GM12878 (cell line): ENCODE data around the gene ARPC1A. TPM values are rescaled to one million over a fixed set of nuclear protein-coding genes. Genes with fewer than 3 reads are reported as not detected.

Source experiments
- ATAC-seq: fragments of 200-7000 bp; cut with Tn5 transposase; 3 replicates; pipeline ENCODE4 v1.9.1; 2020; ENCODE audit warnings: mild to moderate bottlenecking, moderate library complexity
- BruUV-seq: library from RNA; stranded (reverse); fragments of 400-500 nt; replicated peaks from 2 replicates; lab custom pipeline; 2021; lab: Mats Ljungman, UMichigan
- CTCF ChIA-PET: fragments of 300-600 bp; sonication (Branson Sonifier 250); formaldehyde crosslinking; extraction: SDS; loops from one replicate; lab custom pipeline; 2021; ENCODE audit warnings: inconsistent platforms; lab: Yijun Ruan, JAX
- POLR2A ChIA-PET: fragments of 350-600 bp; formaldehyde crosslinking; extraction: SDS; loops from one replicate; lab custom pipeline; 2021; ENCODE audit warnings: inconsistent platforms; lab: Charles Lee
- RAD21 ChIA-PET: fragments of 300-600 bp; sonication (Branson Sonifier 250); formaldehyde crosslinking; loops from one replicate; lab custom pipeline; 2023; ENCODE audit warnings: antibody characterized with exemption; ENCODE audit not compliant: unreplicated experiment; lab: Charles Lee
- SMC1A ChIA-PET: fragments of 300-600 bp; sonication (Branson Sonifier 250); formaldehyde crosslinking; loops from one replicate; lab custom pipeline; 2023; ENCODE audit not compliant: unreplicated experiment, uncharacterized antibody; lab: Charles Lee
- DNase-seq: peaks from one replicate; pipeline ENCODE4 v3.0.0-alpha.2; 2011; ENCODE audit warnings: low read depth, low spot score
- FAIRE-seq: peaks from 3 replicates; lab custom pipeline; 2011; peaks lifted over from hg19 to GRCh38; lab: Jason Lieb, UNC
- H2AFZ ChIP-seq: 2 replicates; pipeline ENCODE4 v1.6.0; 2011; ENCODE audit warnings: low read depth, low read length, control low read depth; ENCODE audit not compliant: control insufficient read depth
- H3K27ac ChIP-seq: 2 replicates; pipeline ENCODE4 v1.5.1; 2011; ENCODE audit warnings: control low read depth; ENCODE audit not compliant: control insufficient read depth, insufficient read depth
- H3K27me3 ChIP-seq, 2 experiments: replicated peaks in 1 of 2; 2 replicates each; pipeline versions ENCODE4 v1.6.0 to v1.6.1; 2011; ENCODE audit warnings: low read length in 1 of 2; ENCODE audit not compliant: control insufficient read depth in 2 of 2, insufficient read depth in 2 of 2
- H3K36me3 ChIP-seq, 2 experiments: 2 replicates each; pipeline ENCODE4 v1.5.1; 2011; ENCODE audit warnings: low read length in 1 of 2; ENCODE audit not compliant: control insufficient read depth in 2 of 2, insufficient read depth in 2 of 2
- H3K4me1 ChIP-seq: 2 replicates; pipeline ENCODE4 v1.6.1; 2011; ENCODE audit warnings: mild to moderate bottlenecking, low read length, moderate library complexity, mixed read lengths; ENCODE audit not compliant: control insufficient read depth, insufficient read depth
- H3K4me2 ChIP-seq: 2 replicates; pipeline ENCODE4 v1.6.0; 2011; ENCODE audit warnings: control low read depth; ENCODE audit not compliant: control insufficient read depth, insufficient read depth
- H3K4me3 ChIP-seq: fragments of 200-600 bp; sonication (generic); 2 replicates; pipeline ENCODE4 v1.5.1; 2016
- H3K79me2 ChIP-seq: 2 replicates; pipeline ENCODE4 v1.6.0; 2011; ENCODE audit warnings: low read length; ENCODE audit not compliant: control insufficient read depth, insufficient read depth
- H3K9ac ChIP-seq: 2 replicates; pipeline ENCODE4 v1.8.0; 2011; ENCODE audit warnings: low read length, control low read depth, mixed read lengths; ENCODE audit not compliant: control insufficient read depth, insufficient read depth
- H3K9me3 ChIP-seq: replicated peaks from 3 replicates; pipeline ENCODE4 v1.5.1; 2011; ENCODE audit warnings: mild to moderate bottlenecking, low read length; ENCODE audit not compliant: control insufficient read depth, insufficient read depth
- H4K20me1 ChIP-seq: 2 replicates; pipeline ENCODE4 v1.6.0; 2011; ENCODE audit not compliant: control insufficient read depth, insufficient read depth
- ATF2 ChIP-seq: IDR thresholded peaks from 2 replicates; pipeline ENCODE4 v1.6.1; 2012; ENCODE audit warnings: low read length, inconsistent platforms
- BACH1 ChIP-seq: fragments of 450-650 bp; IDR thresholded peaks from 2 replicates; pipeline ENCODE4 v1.6.1; 2017; ENCODE audit warnings: mild to moderate bottlenecking, borderline replicate concordance
- EZH2 ChIP-seq: IDR thresholded peaks from 2 replicates; pipeline ENCODE4 v1.6.1; 2012; ENCODE audit warnings: low read depth, mild to moderate bottlenecking, control low read depth, inconsistent platforms, low read length, borderline replicate concordance; ENCODE audit not compliant: control insufficient read depth
- MEF2B ChIP-seq: fragments of 450-650 bp; IDR thresholded peaks from 2 replicates; pipeline ENCODE4 v1.6.1; 2018; ENCODE audit warnings: mild to moderate bottlenecking, moderate library complexity; ENCODE audit not compliant: partially characterized antibody, poor library complexity, severe bottlenecking
- NKRF ChIP-seq: fragments of 450-650 bp; conservative IDR thresholded peaks from 2 replicates; pipeline ENCODE4 v1.6.1; 2017; ENCODE audit warnings: mild to moderate bottlenecking, moderate library complexity
- POLR2A ChIP-seq: IDR thresholded peaks from 2 replicates; pipeline ENCODE4 v1.6.1; 2011; ENCODE audit warnings: low read depth, mild to moderate bottlenecking, low read length
- SIN3A ChIP-seq: IDR thresholded peaks from 2 replicates; pipeline ENCODE4 v1.6.1; 2012; ENCODE audit warnings: low read depth, low read length, improper control_type of control experiment
- TAF1 ChIP-seq: IDR thresholded peaks from 2 replicates; pipeline ENCODE4 v1.6.1; 2011; ENCODE audit warnings: mild to moderate bottlenecking, low read depth, low read length, borderline replicate concordance
- WGBS: methylation state at CpG from one replicate; pipeline ENCODE4 v1.1.6; 2016; ENCODE audit warnings: low lambda C conversion rate; ENCODE audit not compliant: insufficient replicate concordance, insufficient coverage; ENCODE audit errors: missing lambda C conversion rate; 5-methylcytosine and 5-hydroxymethylcytosine counted together
- in situ Hi-C: fragments of 300-500 bp; cut with MboI; formaldehyde crosslinking; loops from 9 replicates; pipeline ENCODE4 v1.14.3; 2018; ENCODE audit warnings: mixed read lengths
- intact Hi-C: fragments of 100-400 bp; cut with micrococcal nuclease; formaldehyde crosslinking; loops from one replicate; pipeline ENCODE4 v1.14.2; 2022; ENCODE audit not compliant: unreplicated experiment
- polyA plus RNA-seq, 11 experiments: library from polyadenylated mRNA; depleted of rRNA in 4 of 11; unstranded in 6 of 11; stranded (reverse) in 5 of 11; fragments of >200 nt; fragmentation: Nextera tagmentation in 4 of 11; fragmentation: Illumina TruSeq in 1 of 11; extraction: Ambion mirVana in 4 of 11; extraction: Trizol in 1 of 11; gene quantifications; 1 replicate in 1 of 11; 2 replicates in 10 of 11; pipeline versions ENCODE4 v1.2.1 to v1.2.3, GENCODE V29; 2011 to 2016; ENCODE audit warnings: inconsistent platforms in 2 of 11, missing spikeins in 2 of 11, low read depth in 1 of 11
- total RNA-seq, 4 experiments: library from RNA; depleted of rRNA in 3 of 4; stranded (reverse); fragments of >200 nt in 3 of 4; fragmentation: Illumina TruSeq in 1 of 4; extraction: Trizol in 1 of 4; gene quantifications; 2 replicates each; pipeline versions ENCODE4 v1.2.1 to v1.2.3, GENCODE V29; 2013 to 2021
- TF ChIP-seq, protein P1 (sequence below), 3 experiments: IDR thresholded peaks in 2 of 3; conservative IDR thresholded peaks in 1 of 3; 2 replicates each; pipeline ENCODE4 v1.5.1; 2011; ENCODE audit warnings: low read depth in 3 of 3, low read length in 3 of 3, mild to moderate bottlenecking in 3 of 3, control low read depth in 2 of 3, moderate library complexity in 2 of 3, inconsistent platforms in 1 of 3, mixed read lengths in 1 of 3; ENCODE audit not compliant: control insufficient read depth in 2 of 3, insufficient read depth in 1 of 3; ENCODE audit errors: extremely low read depth in 1 of 3

The ARPC1A gene
- total and polyA plus RNA-seq, 10 of the 15 experiments (the other 5 are each of a cell fraction or from before 2014, with no cell fraction given), result 42.3 to 152 (median 72.1) TPM

- ChIA-PET RAD21 (no interaction called here), POLR2A (interaction anchor here (0.7 to 1.1 kb wide), 2 partner anchors 42 to 47 kb away, joined by 3 to 4 read pairs; no protein-coding TSS in a partner anchor), SMC1A (interaction anchor here (2.8 kb wide), 1 partner anchor 13 kb away, joined by 8 read pairs; no protein-coding TSS in a partner anchor), CTCF (interaction anchor here (1.0 to 2.1 kb wide), 2 partner anchors 13 to 65 kb away, joined by 3 to 6 read pairs; no protein-coding TSS in a partner anchor)
- DNase-seq (no peak), ATAC-seq (no peak), FAIRE-seq (no peak)
- Histone ChIP-seq H3K9me3 (no peaks in the 10 kb centered on the region), H3K9ac (no peak overlapping the region), H3K27me3 (no peaks in the 10 kb centered on the region), H3K4me3 (no peak overlapping the region), H3K4me1 (peaks cover 4% of the 10 kb centered on the region; the same call in 1 of the 2 replicates), H4K20me1 (no peaks in the 10 kb centered on the region), H3K4me2 (no peak overlapping the region), H3K79me2 (no peaks in the 10 kb centered on the region; the same call in 1 of the 2 replicates), H2AFZ (no peak overlapping the region), H3K27ac (no peak overlapping the region), H3K36me3 (peaks cover 54 to 62% of the 10 kb centered on the region in 2 experiments)
- WGBS, result 85% methylated on average over 3 of the region's 4 CpGs
- no peak for TF ChIP-seq SIN3A
- TF ChIP-seq POLR2A, result peak; percentile 33; the same call in 1 of the 2 replicates
- in situ Hi-C loops (no loop called here), intact Hi-C loops (no loop called here)
- BruUV-seq, result no TSS peak
Observed at GRCh38 chr7:99394188-99394502, 68.4 kb downstream of the ARPC1A start.

DNA sequence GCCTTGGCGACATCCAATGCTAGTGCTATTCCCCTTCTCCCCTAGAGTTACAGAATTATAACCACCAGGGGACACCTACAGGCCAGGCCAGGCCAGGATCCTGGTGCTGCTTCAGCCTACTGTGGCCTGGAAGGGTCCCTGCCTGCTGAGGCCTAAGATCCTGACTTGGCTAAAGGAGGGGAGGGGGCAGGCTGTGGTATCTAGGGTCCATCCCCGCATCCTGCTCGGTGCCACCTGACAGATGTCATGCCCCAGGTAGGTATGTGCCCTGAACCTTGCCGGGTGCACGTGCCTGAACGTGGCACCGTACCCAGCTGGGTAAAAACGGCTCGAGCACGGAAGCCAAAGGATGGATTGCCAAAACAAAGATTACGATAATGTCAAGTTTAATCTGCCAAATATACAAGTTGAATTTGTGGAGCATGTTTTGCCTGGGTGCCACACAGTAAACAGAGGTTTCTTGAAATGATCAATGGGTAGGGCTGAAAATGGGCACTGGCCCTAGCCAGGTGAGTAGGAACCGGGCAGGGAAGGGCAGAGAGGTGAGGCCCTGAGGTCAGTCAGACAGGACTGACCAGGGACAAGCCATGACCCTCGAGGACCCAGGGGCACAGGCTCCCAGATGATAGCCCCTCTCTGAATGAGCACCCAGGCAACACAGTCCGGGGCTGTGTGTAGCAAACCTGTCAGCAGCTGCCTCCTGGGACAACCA, 70.1 kb downstream of the ARPC1A start:
- BruUV-seq, result TSS peak; percentile 87
- TF ChIP-seq NKRF, result no peak
- TF ChIP-seq TAF1, result no peak
- no peak for TF ChIP-seq BACH1
- 0 out of 2 replicates have a peak, but pooled peaks have one; percentile 12 for TF ChIP-seq ATF2
- TF ChIP-seq, protein P1, sequence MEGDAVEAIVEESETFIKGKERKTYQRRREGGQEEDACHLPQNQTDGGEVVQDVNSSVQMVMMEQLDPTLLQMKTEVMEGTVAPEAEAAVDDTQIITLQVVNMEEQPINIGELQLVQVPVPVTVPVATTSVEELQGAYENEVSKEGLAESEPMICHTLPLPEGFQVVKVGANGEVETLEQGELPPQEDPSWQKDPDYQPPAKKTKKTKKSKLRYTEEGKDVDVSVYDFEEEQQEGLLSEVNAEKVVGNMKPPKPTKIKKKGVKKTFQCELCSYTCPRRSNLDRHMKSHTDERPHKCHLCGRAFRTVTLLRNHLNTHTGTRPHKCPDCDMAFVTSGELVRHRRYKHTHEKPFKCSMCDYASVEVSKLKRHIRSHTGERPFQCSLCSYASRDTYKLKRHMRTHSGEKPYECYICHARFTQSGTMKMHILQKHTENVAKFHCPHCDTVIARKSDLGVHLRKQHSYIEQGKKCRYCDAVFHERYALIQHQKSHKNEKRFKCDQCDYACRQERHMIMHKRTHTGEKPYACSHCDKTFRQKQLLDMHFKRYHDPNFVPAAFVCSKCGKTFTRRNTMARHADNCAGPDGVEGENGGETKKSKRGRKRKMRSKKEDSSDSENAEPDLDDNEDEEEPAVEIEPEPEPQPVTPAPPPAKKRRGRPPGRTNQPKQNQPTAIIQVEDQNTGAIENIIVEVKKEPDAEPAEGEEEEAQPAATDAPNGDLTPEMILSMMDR (IDR thresholded peaks at IDR 0.05 in 2 of 3, conservative IDR thresholded peaks at IDR 0.05 in 1 of 3; ENCODE audit: control insufficient read depth in 2 of 3, extremely low read depth in 1 of 3, insufficient read depth in 1 of 3, low read depth in 3 of 3, low read length in 3 of 3), result 0 out of 6 replicates have a peak, but pooled peaks of 1 of the 3 experiments have one; percentile 4
- no peak for TF ChIP-seq EZH2
- no peak for TF ChIP-seq MEF2B

More for the DNA sequence above, 70.1 kb downstream of the ARPC1A start:
- WGBS, result 86% methylated on average over 13 of the region's 14 CpGs
- intact Hi-C loops (no loop called here), in situ Hi-C loops (no loop called here)
- ChIA-PET POLR2A (interaction anchor here (1.0 kb wide), 1 partner anchor 37 kb away, joined by 4 read pairs; no protein-coding TSS in a partner anchor), CTCF (no interaction called here), SMC1A (interaction anchor here (2.8 kb wide), 1 partner anchor 11 kb away, joined by 8 read pairs; no protein-coding TSS in a partner anchor), RAD21 (no interaction called here)
- DNase-seq, result no peak
- Histone ChIP-seq H3K9ac (no peak overlapping the region), H3K27ac (no peak overlapping the region), H3K4me3 (no peak overlapping the region), H3K79me2 (no peaks in the 10 kb centered on the region; the same call in 1 of the 2 replicates), H3K4me1 (peaks cover 4% of the 10 kb centered on the region; the same call in 1 of the 2 replicates), H2AFZ (no peak overlapping the region), H3K27me3 (no peaks in the 10 kb centered on the region), H3K9me3 (no peaks in the 10 kb centered on the region), H4K20me1 (no peaks in the 10 kb centered on the region), H3K36me3 (peaks cover 56 to 66% of the 10 kb centered on the region in 2 experiments), H3K4me2 (no peak overlapping the region)
- ATAC-seq, result no peak
- FAIRE-seq, result no peak
